ENCODE data around the gene XPO5. TPM values are rescaled to one million over a fixed set of nuclear protein-coding genes. Genes with fewer than 3 reads are reported as not detected.
A peak's percentile ranks its signal among the peaks of the same experiment; 100 is the strongest.

The XPO5 gene
- total RNA-seq, 1 experiment from 2014 or later: 97.8 TPM

DNA sequence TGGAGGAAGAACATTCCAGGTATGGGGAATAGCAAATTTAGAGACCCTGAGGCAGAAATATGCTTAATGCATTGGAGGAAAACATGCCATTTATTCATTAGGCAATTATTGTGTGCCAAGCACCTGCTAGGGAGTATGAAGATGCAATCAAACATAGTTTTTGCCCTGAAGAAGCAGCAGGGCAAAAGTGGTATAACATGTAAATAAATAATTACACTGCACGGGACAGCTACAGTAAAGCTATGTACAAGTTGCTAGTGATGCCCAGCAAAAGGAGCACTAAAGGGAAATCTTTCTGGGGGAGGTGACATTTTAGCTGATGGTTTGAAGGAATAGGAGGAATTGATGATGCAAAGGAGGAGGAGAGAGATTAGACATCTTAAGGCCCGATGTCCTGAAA, 99.1 kb downstream of the XPO5 start:
- Mint-ChIP-seq H3K4me1 (peaks cover 38% of the 10 kb centered on the region), H3K36me3 (no peaks in the 10 kb centered on the region), H3K4me3 (peak overlapping the region; percentile 76), H3K9me3 (no peaks in the 10 kb centered on the region), H3K27me3 (ENCODE audit: low read depth) (no peaks in the 10 kb centered on the region), H3K27ac (peak overlapping the region; percentile 82)
- DNase-seq (ENCODE audit: low spot score): no peak
- TF ChIP-seq HMGA2 (CRISPR knock-in tag; IDR thresholded peaks at IDR 0.05) (no peak), SMAD3 (CRISPR knock-in tag; IDR thresholded peaks at IDR 0.05; ENCODE audit: borderline replicate concordance) (no peak), TEAD1 (CRISPR knock-in tag; IDR thresholded peaks at IDR 0.05) (no peak), ZNF121 (CRISPR knock-in tag; IDR thresholded peaks at IDR 0.05) (no peak), NFE2L1 (CRISPR knock-in tag; IDR thresholded peaks at IDR 0.05) (no peak), RORB (CRISPR knock-in tag; IDR thresholded peaks at IDR 0.05) (no peak), IRF1 (CRISPR knock-in tag; IDR thresholded peaks at IDR 0.05) (no peak), NFATC4 (CRISPR knock-in tag; IDR thresholded peaks at IDR 0.05) (no peak), STAT6 (CRISPR knock-in tag; conservative IDR thresholded peaks at IDR 0.05; ENCODE audit: low read depth) (no peak), CREM (CRISPR knock-in tag; IDR thresholded peaks at IDR 0.05) (no peak), ZNF263 (CRISPR knock-in tag; IDR thresholded peaks at IDR 0.05; ENCODE audit: low read depth) (no peak), SMAD4 (CRISPR knock-in tag; IDR thresholded peaks at IDR 0.05) (no peak), ELF4 (CRISPR knock-in tag; IDR thresholded peaks at IDR 0.05; ENCODE audit: low read depth) (no peak), ETV6 (CRISPR knock-in tag; IDR thresholded peaks at IDR 0.05) (no peak), GTF2I (CRISPR knock-in tag; conservative IDR thresholded peaks at IDR 0.05) (no peak)
- TF ChIP-seq, protein P1, sequence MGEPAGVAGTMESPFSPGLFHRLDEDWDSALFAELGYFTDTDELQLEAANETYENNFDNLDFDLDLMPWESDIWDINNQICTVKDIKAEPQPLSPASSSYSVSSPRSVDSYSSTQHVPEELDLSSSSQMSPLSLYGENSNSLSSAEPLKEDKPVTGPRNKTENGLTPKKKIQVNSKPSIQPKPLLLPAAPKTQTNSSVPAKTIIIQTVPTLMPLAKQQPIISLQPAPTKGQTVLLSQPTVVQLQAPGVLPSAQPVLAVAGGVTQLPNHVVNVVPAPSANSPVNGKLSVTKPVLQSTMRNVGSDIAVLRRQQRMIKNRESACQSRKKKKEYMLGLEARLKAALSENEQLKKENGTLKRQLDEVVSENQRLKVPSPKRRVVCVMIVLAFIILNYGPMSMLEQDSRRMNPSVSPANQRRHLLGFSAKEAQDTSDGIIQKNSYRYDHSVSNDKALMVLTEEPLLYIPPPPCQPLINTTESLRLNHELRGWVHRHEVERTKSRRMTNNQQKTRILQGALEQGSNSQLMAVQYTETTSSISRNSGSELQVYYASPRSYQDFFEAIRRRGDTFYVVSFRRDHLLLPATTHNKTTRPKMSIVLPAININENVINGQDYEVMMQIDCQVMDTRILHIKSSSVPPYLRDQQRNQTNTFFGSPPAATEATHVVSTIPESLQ (CRISPR knock-in tag; IDR thresholded peaks at IDR 0.05): no peak
- TF ChIP-seq, protein P2, sequence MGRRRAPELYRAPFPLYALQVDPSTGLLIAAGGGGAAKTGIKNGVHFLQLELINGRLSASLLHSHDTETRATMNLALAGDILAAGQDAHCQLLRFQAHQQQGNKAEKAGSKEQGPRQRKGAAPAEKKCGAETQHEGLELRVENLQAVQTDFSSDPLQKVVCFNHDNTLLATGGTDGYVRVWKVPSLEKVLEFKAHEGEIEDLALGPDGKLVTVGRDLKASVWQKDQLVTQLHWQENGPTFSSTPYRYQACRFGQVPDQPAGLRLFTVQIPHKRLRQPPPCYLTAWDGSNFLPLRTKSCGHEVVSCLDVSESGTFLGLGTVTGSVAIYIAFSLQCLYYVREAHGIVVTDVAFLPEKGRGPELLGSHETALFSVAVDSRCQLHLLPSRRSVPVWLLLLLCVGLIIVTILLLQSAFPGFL (CRISPR knock-in tag; IDR thresholded peaks at IDR 0.05; ENCODE audit: borderline replicate concordance): no peak
- TF ChIP-seq, protein P3, sequence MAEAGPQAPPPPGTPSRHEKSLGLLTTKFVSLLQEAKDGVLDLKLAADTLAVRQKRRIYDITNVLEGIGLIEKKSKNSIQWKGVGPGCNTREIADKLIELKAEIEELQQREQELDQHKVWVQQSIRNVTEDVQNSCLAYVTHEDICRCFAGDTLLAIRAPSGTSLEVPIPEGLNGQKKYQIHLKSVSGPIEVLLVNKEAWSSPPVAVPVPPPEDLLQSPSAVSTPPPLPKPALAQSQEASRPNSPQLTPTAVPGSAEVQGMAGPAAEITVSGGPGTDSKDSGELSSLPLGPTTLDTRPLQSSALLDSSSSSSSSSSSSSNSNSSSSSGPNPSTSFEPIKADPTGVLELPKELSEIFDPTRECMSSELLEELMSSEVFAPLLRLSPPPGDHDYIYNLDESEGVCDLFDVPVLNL (CRISPR knock-in tag; IDR thresholded peaks at IDR 0.05; ENCODE audit: borderline replicate concordance, low read depth): no peak
- TF ChIP-seq, protein P4, sequence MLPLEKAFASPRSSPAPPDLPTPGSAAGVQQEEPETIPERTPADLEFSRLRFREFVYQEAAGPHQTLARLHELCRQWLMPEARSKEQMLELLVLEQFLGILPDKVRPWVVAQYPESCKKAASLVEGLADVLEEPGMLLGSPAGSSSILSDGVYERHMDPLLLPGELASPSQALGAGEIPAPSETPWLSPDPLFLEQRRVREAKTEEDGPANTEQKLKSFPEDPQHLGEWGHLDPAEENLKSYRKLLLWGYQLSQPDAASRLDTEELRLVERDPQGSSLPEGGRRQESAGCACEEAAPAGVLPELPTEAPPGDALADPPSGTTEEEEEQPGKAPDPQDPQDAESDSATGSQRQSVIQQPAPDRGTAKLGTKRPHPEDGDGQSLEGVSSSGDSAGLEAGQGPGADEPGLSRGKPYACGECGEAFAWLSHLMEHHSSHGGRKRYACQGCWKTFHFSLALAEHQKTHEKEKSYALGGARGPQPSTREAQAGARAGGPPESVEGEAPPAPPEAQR (CRISPR knock-in tag; IDR thresholded peaks at IDR 0.05): no peak
- ATAC-seq: no peak
- POLR2A ChIA-PET: interaction anchor here (1.0 to 1.2 kb wide), 2 partner anchors 21 to 307 kb away, joined by 3 to 9 read pairs; partner anchors contain the start of gene DLK2
- CTCF ChIA-PET: interaction anchor here (1.2 to 1.8 kb wide), 4 partner anchors 19 to 248 kb away, joined by 3 to 12 read pairs (median 7); partner anchors contain the start of genes DLK2 and DNPH1

Measured in WTC11 (cell line).